Mesenteric fat pad (tissue), 1 donor: ENCODE data around the gene TBCD. TPM values are rescaled to one million over a fixed set of nuclear protein-coding genes. Genes with fewer than 3 reads are reported as not detected.

ENCODE experiments used
- DNase-seq: peaks from one replicate; pipeline ENCODE4 v3.0.0-alpha.2; 2020; ENCODE audit warnings: low spot score
- long read RNA-seq: library from polyadenylated mRNA; unstranded; transcript quantifications from one replicate; pipeline ENCODE4 v2.0.0, GENCODE V29; 2020
- total RNA-seq: library from RNA; stranded (reverse); fragmentation: NEBNext Ultra II Directional; extraction: Animal tissue kit (Norgen Biotek cat#: 25700); gene quantifications from one replicate; pipeline ENCODE4 v1.2.1, GENCODE V29; 2021
- donor health status: DM: yes; HTN: yes; CAD: no.

TBCD gene
- total RNA-seq: 128 TPM
- long read RNA-seq, full-length matches to known transcripts: 6 of 70 reads
- long read RNA-seq, partial matches to known transcripts: 30 of 70 reads
- long read RNA-seq, other reads (novel, unspliced or antisense): 34 of 70 reads

DNA sequence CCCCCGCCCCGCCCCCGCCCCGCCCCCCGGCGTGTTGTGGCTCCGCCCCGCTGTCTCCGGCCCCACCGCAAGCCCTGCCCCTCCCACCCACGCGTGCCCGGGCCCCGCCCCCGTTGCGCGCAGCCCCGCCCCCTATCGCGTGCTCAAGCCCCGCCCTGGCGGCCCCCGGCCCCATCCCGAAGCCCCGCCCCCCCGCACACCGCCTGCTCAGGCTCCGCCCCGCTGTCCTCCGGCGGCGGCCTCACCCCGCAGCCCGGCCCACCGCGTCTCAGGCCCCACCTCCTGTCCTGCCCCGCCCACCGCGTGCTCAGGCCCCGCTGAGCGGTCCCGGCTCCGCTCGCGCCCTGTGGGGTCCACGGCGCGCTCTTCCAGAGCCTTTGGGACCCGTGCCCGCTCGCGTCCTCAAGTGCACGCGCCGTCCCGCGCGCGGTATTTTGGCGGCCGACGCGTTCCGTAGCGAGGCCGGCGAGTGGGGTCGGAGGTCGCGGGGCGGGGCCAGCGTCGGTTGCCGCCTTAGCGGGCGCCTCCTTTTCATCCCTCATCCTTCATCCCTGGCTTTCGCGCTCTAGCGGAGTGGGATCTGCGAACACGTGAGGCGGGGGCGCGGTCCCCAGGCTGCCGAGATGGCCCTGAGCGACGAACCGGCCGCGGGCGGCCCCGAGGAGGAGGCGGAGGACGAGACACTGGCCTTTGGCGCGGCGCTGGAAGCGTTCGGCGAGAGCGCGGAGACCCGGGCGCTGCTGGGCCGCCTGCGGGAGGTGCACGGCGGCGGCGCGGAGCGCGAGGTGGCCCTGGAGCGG lies at the start of gene TBCD:
TBCD (plus strand) TSS at position 495 of the 800 bp plus-strand sequence; CDS start at position 624, 129 bp downstream.
- peak; percentile 96 for DNase-seq

DNA sequence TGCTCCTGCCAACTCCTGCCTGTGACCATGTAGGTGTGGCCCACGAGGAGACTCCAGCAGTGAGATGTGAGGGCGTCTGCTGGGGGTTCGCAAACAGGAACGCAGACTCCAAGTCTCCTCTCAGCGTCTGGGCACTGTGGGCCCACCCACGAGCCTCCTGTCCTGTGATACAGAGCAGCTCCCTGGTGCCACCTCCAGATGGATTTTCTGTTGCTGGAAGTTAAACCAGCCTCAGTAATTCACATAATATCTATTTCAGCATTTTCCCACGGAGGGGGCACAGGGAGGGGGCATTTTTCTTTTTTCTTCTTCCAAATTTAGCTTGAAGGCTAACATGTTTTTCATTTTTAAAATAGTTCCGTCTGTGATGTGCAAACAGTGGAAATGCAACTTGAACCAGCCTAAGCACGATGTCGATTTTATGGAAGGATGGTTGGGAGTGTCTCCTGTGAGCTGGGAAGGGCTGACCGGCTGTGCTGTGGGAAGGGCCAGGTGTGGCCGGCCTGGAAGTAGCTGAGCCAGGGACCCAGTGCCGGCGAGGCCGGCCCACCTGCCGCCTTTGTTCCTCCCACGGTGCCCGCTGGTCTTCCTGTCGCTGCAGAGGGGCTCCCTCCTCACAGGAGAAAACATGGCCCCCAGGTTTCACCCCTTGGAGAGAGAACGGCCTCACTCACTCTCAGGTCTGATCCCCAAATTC lies 49.5 kb upstream of the TBCD start:
- DNase-seq: no peak

DNA sequence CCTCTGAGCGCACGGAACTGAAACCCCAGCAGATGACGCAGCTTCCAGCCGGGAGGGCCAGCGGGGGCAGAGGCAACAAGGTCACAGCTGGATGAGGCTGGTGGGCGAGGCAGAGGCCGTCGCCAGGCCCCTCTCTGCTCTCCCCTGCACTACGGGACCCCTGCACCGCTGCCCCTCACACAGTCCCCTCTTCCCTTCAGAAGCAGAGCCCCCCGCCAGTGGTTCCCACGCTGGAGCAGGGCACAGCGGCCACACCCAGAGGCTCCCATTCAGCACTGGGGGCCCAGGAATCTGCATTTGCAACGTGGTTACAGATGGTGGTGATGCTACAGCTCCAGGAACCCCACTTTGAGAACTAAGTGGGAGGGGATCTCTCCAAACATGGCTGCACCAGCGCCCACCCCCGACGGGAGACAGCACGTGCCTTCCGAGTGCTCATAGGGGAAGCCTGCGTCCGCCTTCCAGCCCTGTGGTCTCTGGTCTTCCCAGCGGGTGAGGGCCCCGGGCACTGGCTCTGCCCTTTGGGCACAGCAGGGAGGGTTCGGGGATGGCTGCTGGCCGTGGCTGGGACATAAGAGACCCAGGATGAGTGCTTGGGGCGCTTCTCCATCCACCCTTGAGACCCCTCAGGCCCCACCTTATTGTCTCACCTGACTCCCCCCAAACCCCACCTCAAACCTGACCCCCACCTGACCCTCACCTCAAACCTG lies 48.7 kb upstream of the TBCD start:
- DNase-seq: no peak

DNA sequence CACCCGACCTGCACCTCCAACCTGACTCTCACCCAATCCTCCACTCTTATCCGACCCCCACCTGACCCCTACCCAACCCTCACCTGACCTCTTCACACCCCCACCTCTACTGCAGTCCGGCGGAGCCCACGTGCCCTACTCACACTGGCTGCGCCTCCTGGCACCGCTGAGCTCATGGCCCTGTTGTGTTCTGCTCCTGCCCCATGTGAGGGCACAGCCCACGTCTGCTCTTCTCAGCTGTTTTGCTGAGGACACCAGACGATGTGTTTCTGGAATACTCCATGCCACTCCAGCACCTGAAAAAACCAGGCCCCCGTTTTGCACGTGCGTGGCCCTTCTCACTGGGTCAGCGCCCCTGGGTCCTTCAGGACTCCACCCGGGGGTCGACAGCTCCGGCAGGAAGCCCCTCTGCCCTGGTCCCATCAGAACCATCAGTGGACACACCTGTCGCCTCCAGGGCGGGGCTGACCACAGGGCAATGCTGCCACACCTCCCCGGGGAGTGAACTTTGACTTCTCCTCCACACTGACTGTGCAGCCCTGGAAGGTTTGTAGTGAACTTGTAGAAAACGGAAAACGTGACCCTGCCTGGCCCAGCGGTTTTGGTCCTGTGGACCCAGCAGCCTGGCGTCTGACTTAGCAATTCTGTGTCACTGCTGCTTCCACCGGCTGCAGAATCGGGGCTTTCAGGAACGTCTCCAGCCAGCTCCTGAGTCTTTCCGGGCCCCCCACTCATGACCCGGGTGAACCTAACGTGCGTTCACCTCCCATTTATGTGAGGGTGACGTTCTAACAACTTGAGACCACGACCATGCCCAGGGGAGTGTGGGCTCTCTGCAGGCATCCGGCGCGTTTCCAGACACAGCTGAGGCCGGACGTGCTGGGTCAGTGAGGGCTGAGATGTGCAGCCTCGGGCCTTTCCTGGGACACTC lies 47.7 kb upstream of the TBCD start:
- DNase-seq: no peak

DNA sequence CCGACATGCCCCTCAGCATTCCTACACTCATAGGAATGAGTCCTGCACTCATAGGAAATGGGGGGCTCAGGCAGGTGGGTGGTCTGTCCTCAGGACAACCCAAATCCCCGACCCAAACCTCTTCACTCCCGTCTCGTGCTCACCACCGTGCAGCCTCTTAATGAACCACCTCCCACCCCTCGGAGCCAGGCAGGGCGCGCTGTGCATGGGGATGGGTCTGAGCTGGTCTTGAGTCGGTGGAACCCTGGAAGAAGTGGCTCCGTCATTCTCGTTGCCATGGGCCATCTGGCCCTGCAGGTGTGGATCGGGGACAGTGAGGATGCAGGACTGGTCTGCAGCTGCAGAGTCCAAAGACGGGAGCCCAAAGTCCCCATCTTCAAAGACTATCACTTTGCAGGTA lies 47.0 kb upstream of the TBCD start:
- no peak for DNase-seq

DNA sequence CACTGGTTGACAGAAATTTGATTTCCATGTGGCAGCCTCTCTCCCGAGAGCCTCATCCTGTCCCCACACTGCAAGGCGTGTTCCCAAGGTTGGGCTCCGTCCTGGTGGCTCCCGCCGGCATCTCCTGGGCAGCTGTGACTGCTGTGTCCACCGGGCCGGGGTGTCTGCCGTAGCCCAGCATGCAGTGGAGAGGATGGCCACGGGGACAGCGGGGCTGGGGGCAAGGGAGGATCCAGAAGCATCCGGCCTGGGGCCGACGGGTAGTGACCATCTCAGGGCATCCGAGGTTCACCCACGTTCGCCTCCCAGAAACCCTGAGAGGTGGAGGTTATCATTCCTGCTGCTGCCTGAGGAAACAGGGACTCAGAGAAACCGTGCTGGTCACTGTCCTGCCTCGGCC lies 46.1 kb upstream of the TBCD start:
- no peak for DNase-seq

DNA sequence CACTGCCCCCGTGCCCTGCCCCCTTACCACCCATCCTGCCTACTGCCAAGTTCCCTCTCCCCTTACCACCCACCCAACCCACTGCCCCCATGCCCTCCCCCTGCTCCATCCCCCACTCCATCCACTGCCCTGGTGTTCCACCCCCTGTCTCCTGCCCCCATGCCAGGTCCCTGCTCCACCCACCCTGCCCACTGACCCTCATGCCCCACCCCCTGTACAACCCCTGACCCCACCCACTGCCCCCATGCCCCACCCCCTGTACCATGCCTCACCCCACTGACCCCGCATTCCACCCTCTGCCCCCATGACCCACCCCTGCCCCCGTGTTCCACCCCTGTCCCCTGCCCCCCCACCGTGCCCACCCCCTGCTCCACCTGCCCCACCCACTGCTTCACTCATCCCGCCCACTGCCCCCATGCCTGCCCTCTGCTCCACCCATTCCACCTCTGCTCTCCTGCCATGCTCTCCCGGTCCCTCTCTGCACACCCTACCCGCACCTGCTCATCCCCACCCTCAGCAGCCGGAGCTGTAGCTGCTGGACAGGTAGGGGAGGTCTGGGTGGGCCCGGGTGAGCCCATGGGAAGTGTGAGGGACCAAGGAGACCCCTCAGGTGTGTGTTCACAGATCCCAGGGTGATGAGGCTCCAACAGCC lies 42.7 kb upstream of the TBCD start:
- DNase-seq: no peak

DNA sequence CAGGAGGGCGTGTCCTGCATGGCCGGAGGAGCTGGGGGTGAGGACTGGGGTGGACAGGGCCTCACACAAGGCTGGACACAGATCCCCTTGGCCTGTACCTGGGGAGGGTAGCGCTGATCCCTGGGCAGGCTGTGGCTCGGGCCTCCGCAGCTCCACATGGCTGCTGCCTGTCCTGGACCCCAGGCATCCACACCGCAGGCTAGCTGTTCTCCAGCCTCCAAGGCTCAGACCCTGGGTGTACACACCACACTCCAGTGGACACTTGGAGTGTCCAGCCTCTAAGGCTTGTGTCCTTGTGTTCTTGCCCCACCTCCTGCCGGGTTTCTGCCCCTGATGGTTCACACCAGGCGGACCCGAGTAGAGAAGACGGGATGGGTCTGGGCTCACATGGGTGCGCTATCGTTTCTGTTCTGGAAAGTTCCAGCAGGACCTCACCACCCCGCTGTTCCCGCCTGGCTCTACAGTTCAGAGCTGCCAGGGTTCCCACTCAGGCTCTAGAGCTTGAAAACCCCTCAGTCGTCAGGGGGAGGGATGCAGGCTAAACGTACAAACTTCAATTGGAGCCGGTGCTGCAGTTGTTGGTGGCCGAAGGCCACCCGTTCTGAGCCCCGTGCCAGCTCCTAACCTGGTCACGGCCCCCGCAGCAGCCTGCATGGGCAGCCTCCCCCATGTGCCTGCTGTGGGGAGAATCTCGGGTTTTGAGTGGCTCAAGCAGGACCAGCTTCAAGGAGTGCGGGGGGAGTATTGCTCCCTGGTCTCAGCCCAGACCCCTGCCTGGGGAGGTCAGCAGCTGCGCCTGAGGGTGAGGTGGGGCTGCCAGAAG lies 42.0 kb upstream of the TBCD start:
- no peak for DNase-seq

DNA sequence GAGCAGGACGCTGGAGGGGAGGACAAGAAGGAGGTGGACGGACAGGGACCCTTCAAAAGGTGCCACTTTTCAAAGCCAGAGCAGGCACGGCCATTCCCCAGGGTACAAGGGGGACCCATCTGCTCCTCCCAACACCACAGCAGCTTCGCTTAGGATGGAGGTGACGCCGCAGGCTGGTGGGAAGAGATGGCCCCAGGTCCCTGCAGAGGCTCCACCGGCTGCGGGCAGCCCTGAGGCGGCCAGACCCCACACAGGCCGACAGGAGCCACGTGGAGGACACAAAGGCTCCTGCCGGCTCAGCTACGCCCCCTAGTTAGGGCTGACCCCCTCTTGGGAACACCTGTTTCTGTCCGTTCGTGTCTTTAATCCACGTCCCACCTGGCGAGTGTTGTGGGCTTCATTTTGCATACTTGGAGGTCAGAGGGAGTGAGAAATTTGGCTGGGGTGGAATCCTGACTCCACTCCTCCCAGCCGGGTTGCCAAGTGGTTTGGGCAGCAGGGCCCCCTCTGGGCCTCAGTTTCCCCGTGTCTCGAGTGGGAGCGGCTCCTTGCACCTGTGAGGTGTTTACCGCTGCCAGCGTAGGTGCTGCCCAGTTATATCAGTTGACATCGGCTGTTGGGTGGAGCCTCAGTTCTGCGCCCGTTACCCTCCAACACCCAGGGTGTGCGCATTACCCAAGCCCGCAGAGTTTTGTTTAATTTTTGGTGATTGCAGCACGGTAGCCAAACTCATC lies 41.2 kb upstream of the TBCD start:
- no peak for DNase-seq

DNA sequence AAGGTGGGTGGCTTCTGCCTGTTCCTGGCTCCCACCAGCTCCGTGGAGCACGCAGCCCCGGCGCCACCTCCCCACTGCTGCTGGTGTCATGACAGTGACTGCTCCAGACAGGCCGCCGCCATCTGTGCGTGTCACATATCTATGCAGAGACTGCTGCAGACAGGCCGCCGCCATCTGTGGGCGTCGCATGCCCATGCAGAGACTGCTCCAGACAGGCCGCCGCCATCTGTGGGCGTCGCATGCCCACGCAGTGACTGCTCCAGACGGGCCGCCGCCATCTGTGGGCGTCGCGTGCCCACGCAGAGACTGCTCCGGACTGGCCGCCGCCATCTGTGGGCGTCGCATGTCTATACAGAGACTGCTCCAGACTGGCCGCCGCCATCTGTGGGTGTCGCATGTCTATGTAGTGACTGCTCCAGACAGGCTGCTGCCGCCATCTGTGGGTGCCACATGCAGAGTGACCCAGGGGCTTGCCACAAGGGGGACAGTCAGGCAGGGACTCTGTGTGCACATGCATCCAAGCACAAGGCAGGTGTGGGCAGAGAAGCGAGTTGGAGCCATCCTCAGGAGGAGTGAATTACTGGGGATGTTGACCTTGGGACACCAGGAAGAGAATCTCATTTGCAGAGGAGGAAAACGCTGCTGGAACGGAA lies 38.7 kb upstream of the TBCD start:
- no peak for DNase-seq

DNA sequence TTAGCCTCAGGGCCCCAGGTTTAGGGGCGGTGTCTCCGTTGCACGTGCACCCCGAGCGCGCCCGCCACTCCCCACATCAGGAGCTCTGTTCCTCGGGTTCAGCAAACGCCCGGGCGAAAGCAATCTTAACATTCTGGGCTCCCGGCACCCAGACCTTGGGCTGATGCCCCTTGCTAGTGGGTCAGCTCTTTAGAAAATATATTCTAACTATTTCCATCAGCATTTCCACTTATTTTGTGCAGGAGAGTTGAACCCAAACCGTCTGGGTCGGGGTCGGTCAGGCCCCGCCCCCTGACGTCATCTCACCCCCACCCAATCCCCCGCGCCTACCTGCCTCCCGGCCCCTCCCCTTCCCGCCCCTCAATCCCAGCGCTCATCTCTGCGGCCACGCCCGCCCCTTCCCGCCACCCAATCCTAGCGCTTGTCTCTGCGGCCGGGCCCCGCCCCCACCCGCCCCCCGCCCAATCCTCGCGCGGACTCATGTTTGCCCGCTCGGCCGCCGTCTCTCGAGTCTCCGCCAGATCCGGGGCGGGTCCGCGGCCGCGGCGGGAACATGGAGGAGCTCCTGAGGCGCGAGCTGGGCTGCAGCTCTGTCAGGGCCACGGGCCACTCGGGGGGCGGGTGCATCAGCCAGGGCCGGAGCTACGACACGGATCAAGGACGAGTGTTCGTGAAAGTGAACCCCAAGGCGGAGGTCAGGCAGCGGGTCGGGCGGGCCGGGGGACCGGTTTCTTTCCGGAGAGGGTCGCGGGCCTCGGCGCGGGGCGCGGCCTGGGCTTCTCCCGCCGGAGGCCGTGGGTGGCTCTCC lies 35.5 kb upstream of the TBCD start, which contains the start of gene FN3KRP:
FN3KRP (plus strand) TSS at position 504 of the 808 bp plus-strand sequence; CDS start at position 554, 50 bp downstream.
- DNase-seq: peak; percentile 96

DNA sequence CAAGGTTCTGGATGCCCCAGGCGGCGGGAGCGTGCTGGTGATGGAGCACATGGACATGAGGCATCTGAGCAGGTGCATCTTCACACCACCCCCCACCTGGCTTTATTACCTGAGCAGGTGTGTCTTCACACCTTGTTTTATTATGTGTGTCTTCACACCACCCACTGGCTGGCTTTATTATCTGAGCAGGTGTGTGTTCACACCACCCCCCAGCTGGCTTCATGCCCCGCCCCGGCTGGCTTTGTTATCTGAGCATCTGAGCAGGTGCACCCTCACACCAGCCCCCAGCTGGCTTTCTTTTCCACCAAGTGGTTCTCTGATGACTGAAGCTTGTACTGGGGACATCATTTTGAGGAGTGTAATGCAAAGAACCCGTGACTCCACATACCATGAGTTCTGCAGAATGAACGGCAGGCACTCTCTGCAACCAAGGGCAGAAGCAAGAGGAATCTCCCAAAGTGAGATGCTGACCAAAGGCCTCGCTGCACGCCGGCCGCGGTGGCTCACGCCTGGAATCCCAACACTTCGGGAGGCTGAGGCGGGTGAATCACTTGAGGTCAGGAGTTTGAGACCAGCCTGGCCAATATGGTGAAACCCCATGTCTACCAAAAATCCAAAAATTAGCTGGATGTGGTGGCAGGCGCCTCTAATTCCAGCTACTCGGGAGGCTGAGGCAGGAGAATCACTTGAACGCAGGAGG lies 32.7 kb upstream of the TBCD start:
- DNase-seq: no peak

DNA sequence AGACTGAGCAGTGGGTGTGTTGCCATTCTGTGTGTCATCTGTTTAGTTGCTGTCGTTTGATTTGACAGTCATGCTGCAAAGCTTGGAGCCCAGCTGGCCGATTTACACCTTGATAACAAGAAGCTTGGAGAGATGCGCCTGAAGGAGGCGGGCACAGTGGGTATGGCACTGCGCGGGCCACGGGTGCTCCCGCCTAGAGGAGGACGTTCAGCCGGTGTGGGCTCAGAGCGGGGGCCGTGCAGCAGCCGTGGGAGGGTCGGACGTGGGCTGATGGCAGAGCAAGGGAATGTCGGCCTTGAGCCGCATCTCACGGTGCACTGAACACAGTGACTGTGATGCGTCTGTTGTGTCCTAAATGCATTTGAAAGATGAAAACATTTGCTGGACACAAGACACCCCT lies 31.7 kb upstream of the TBCD start:
- DNase-seq: no peak

DNA sequence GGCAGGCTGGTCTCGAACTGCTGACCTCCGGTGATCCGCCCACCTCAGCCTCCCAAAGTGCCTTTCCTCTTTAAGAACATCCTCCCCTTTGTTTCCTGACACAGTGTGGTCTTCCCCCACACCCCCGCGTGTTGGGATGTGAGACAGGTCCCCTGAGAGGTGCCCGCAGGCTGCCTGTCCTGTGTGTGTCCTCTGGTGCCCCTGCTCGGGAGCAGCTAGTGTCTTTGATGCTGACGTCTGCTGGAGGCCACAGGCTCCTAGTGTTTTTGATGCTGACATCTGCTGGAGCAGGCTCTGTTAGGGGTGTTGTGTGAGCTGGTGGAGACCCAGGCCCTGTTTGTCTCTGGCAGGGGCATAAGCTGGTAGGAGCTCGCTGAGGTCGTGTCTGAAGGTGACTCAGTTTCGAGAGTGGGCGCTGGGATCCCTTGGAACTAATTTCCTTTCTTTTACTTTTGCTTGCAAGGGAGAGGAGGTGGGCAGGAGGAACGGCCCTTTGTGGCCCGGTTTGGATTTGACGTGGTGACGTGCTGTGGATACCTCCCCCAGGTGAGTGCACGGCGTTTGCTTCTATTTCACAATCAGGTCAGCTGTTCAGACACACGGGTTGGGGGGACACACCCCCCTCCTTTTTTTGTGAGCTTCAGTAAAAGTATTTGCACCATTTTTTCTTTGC lies 29.4 kb upstream of the TBCD start:
- DNase-seq: no peak

DNA sequence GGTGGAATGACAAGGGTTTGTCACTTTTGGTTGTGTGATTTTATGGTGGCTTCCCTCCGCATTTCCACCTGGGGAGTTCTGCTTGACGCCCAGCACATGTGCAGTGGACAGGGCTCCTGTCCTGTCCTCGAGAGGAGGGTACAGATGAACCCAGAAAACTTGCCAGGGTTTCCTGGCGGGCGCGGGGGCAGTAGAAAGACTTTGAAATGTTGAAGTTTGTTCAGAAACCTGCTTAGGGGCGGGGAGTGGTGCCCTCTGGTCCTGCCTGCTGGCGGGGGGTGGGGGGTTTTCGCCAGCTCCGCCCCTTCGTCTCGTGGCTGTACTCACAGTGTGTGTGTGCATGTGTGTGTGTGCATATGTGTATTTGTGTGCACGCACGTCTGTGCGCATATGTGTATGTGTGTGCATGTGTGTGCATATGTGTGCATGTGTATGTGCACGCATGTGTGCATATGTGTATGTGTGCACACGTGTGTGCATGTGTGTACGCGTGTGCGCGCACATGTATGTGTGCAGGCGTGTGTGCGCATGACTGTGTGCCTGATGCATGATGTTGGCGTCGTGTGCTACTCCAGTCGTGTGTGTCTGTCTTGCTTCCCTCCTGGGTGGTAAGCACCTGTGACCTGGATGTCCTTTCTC lies 28.6 kb upstream of the TBCD start:
- no peak for DNase-seq
